ENCODE measurements around the gene PRKN.

GRCh38 chr6:161694995-161695394 is 1032.6 kb downstream of the PRKN start:
- peak; percentile 12 to 38 (median 27) for TF ChIP-seq CTCF (IDR thresholded peaks at IDR 0.05)
- TF ChIP-seq POLR2A (IDR thresholded peaks at IDR 0.05): no peak

Data from tibial nerve (tissue), 3 donors.